Measurements from ENCODE around the gene H1-8.

DNA sequence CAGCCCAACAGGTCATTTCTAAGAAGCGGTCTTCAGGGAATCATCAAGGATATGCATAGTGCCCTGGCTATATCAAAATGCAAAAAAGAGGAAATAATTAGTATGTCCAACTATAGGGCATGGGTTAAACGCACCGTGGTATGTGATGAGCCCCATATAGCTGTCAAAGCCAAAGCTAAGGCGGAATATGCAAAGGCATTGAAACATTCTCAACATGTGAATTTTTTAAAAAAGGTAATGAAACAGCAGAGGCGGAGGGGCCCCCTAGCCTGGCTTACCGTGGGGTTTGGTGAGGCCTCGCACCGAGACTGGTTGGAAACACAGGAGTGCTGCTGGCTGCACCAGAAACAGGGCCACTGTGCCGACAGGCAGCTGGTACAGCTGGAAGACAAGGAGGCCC is 40.3 kb downstream of the H1-8 start:
- TF ChIP-seq CTCF (conservative IDR thresholded peaks at IDR 0.05) (no peak), EZH2 (IDR thresholded peaks at IDR 0.05; ENCODE audit: low read depth) (no peak)
